Activated CD4-positive, alpha-beta T cell treated with anti-CD3 and anti-CD28 coated beads for 1 hour (primary cell): ENCODE results near the gene OR3A3.
"Not testable (repeated sequence)": the region's sequence is repeated elsewhere in the genome, so short reads cannot be mapped to it uniquely, and the experiment has no call there.

Experiments used
- DNase-seq: peaks from one replicate; pipeline ENCODE4 v3.0.0-alpha.2; 2020

The OR3A3 gene

DNA sequence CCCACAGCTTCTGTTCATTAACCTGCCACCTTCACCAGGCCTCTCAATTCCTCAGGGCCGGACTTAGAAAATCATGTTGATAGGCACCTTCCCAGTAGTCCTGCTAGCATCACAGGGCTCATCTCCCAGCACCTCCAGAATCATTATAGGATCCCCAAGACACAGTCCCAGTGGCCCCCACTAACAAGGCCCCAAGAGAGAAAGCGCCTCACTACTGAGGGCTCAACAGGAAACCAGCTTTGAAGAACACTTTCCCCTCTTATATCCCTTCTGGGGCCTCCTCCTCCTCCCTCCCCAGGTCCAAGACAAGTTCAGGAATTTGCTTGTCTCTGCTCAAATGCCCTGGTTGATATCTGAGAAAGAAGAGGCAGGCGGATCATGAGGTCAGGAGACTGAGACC is at the start of gene OR3A3:
OR3A3 (plus strand) TSS at position 301 of the 400 bp plus-strand sequence.
- DNase-seq: no peak

DNA sequence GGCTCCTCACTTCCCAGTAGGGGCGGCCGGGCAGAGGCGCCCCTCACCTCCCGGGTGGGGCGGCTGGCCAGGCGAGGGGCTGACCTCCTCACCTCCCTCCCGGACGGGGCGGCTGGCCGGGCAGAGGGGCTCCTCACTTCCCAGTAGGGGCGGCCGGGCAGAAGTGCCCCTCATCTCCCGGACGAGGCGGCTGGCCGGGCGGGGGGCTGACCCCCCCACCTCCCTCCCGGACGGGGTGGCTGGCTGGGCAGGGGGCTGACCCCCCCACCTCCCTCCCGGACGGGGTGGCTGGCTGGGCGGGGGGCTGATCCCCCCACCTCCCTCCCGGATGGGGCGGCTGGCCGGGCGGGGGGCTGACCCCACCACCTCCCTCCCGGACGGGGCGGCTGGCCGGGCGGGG is 40.0 kb upstream of the OR3A3 start:
- not testable (repeated sequence) for DNase-seq

DNA sequence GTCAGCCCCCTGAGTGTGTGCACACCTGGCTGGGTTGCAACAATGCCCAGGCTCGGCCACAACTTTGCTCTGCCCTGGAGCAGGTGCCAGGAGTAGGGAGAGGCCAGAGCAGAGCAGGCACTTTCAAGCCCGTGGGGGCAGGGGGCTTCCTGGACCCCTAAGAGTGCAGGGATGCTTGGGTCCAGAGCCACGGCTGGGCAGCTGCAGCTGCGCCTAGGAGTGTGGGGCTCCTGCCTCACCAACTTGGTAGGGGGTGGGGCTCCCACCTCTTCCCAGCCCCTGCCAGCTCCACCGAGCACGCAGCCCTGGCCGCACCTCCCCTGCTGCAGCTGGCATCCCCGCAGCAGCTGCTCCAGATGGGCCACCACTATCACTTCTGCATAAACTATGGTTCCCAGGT is 32.8 kb upstream of the OR3A3 start:
- DNase-seq: no peak

DNA sequence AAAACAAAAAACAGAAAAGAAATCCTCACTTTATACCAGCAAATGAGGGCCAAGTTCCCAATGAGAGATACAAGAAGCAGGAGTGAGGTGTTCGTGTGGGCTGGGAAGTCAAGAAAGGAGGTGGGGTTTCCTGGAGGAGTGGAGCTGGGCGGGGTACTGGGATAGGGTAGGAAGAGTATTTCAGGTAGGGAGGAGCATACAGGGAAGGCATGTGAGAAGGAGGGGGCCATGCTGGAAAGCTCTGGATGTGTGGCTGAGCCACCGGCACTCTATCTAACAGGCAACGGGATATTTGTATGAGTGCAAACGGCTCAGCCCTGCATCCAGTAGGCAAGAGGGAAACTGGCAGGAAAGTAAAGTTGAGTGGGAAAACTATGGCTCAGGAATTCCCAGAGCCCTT is 29.2 kb upstream of the OR3A3 start:
- DNase-seq: no peak

DNA sequence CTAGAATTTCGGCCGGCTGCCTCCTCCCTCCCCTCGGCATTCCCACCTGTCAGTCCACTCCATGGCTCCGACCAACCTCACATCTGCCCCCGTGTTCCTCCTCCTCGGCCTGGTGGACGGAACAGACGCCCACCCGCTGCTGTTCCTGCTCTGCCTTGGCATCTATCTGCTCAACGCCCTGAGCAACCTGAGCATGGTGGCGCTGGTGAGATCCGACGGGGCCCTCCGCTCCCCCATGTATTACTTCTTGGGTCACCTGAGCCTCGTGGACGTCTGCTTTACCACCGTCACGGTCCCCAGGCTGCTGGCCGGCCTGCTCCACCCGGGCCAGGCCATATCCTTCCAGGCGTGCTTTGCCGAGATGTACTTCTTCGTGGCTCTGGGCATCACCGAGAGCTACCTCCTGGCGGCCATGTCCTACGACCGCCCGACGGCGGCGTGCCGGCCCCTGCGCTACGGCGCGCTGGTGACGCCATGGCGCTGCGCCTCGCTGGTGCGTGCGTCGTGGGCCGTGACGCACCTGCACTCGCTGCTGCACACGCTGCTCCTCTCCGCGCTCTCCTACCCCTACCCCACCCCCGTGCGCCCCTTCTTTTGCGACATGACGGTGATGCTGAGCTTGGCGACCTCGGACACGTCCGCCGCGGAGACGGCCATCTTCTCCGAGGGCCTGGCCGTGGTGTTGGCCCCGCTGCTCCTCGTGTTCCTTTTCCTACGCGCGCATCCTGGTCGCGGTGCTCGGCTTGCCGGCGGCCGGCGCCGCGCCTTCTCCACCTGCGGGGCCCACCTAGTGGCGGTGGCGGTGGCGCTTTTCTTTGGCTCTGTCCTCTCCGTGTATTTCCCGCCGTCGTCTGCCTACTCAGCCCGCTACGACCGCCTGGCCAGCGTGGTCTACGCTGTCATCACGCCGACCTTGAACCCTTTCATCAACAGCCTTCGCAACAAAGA is 25.0 kb upstream of the OR3A3 start, which contains the start of gene OR3A2:
OR3A2 (minus strand) TSS at position 440 of the 948 bp plus-strand sequence.
- DNase-seq: no peak

DNA sequence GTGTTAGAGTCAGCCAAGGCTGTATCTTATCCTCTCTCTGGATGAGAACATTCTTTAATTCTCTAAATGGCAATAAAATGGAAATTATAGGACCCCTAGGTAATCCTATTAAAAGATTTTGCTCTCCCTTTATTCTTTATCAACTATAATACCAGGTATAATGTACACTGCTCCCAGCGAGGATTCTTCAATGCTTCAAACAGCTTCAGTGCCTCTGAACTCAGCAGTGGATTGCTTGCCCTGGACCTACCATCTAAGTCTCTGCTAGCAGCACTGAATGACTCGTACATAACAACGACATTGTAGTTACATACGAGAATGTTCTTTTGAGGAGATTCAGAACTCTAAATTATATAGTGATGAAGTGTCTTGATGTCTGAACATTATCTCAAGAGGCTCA is 21.4 kb upstream of the OR3A3 start:
- no peak for DNase-seq

DNA sequence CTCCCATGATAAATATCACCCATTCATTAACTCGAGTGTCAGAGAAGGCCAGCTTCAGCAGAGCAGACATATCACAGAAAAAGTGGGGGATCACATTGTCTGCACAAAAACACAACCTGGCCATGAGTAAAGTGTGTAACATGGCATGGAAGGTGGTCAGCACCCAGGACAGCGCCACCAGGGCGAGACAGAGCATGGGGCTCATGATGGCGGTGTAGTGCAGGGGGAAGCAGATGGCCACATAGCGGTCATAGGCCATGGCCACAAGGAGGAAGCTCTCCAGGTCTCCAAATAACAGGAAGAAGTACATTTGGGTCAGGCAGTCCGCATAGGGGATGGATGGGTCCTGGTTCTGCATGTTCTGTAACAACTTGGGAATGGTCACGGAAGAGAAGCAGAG is 13.4 kb upstream of the OR3A3 start:
- DNase-seq: not testable (repeated sequence)

DNA sequence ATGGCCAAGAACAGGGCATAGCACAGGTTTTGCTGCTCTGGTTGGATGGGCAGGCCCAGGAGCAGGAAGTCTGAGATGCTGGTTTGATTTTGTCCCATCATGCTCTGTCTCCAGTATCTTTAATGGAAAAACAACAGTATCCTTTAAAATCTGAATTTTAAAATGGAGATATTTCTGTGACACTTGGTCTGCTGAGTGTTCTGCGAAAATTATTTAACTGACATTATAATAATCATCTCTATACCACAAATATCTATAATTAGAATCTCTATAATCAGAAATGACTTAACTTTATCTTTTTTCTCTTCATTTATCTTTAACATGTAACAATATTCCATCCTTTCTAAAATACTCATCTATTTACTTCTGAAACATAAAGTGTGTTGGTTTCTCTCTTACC is 12.9 kb upstream of the OR3A3 start, which contains the start of gene OR1E1:
OR1E1 (minus strand) TSS at position 101 of the 400 bp plus-strand sequence; CDS start at position 101, 0 bp downstream.
- no peak for DNase-seq

DNA sequence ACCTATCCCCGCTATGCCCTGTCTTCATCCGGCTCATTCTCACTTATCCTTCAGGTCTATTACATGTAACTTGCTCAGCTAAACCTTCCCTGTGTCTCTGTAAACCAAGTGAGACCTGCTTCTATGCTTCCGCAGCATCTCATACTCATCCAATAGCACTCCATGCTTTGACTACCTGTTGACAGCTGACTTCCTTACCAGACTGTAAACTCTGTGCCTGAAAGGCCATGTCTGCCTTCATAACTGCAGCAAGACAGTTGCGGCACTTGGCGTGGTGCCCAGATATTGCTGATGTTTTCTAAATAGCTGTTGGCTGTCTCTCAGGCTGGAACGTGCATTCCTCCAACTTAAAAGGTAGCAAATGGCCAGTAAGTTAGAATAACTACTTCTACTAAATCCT is 11.1 kb upstream of the OR3A3 start:
- no peak for DNase-seq

DNA sequence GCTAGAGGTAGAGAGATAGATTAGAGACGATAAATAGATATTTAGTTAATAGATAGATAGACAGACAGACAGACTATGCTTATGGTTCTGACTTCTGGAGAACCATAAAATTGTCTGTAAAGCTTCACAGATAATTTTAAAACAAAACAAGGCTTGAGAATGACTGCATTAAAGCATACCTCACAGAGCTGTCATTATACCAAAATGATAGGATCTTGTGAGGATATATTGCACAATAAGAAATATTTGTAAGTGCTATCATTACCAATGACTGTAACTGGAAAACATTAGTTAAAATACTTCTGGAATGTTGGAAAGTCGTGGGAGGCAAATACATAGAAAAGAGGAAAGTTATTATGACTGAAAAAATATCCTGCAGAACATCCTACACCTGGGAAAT is 9.4 kb upstream of the OR3A3 start:
- DNase-seq: no peak

DNA sequence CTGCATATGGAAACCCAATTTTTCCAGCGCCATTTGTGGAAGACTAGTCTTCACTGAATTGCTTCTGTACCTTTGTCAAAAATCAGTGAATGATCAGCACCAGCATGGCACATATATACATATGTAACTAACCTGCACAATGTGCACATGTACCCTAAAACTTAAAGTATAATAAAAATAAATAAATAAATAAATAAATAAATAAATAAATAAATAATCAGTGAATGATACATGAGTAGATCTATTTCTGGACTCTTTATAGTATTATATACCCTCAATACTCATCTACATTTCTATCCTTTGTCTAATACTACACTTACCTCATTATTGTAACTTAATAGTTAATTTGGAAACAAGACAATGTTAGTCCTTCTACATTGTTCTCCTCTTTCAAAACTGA is 7.3 kb upstream of the OR3A3 start:
- not testable (repeated sequence) for DNase-seq

DNA sequence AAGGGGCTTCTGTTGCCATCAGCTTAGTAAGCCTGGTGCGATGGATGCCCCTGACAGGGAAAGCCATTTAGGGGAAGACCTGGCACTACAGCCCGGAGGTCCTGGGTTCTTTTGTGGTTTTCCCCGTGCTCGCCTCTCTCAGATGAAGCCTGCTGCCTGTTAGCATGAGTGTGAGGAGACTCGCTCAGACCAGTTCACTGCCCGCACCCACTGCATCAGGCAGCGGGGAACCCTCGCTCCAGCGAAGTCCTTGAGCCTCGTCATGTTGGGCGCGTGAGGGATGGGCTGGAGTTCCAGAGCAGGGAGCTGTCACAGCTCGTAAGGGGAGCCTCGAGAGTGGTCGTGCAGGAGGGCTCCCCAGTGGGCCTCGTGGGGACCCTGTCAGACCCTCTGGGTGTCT is 1.0 kb downstream of the OR3A3 start:
- not testable (repeated sequence) for DNase-seq

DNA sequence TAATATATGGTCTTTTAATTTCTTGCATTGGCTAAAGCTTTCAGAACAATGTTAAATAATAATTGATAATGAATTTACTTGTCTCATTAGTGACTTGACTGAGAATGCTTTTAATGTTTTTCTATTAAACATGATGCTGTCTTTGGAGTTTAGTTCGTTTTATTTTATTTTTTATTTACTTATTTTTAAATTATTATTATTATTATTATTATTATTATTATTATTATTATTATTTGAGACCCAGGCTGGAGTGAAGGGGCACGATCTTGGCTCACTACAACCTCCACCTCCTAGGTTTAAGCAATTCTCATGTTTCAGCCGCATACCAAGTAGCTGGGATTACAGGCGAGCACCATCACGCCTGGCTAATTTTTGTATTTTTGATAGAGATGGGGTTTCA is 4.4 kb downstream of the OR3A3 start:
- no peak for DNase-seq

DNA sequence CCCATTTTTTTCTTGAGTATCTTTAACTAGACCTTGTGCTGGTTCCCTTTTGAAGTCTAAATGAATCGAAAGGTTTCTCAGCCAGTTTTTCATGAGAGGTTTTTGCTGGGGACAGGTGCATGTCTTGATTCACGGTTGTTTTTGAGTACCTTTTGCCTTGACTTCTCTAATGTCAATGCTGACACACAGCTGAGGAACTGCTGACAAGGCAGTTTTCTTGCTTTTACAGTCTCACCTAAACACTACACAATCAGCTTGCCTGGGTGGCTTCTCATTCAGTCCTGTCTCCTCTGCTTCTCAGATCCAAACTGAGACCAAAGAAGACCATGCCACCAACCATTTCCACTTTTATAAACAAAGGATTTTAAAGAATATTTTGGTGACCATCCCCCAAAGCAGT is 7.1 kb downstream of the OR3A3 start:
- no peak for DNase-seq

DNA sequence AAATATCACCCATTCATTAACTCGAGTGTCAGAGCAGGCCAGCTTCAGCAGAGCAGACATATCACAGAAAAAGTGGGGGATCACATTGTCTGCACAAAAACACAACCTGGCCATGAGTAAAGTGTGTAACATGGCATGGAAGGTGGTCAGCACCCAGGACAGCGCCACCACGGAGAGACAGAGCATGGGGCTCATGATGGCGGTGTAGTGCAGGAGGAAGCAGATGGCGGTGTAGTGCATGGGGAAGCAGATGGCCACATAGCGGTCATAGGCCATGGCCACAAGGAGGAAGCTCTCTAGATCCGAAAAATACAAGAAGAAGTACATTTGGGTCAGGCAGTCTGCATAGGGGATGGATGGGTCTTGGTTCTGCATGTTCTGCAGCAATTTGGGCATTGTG is 22.0 kb downstream of the OR3A3 start:
- not testable (repeated sequence) for DNase-seq

DNA sequence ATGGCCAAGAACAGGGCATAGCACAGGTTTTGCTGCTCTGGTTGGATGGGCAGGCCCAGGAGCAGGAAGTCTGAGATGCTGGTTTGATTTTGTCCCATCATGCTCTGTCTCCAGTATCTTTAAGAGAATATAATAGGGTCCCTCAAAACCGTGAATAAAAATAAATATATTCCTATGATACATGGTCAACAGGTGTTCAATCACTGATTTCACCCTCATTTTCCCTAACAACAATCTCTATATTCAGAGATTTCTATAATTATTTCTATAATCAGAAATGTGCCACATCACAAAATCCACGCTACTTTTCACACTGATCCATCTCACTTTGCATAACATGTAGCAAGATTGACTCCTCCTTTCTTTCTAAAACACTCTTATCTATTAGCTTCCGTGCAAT is 22.6 kb downstream of the OR3A3 start, which contains the start of gene OR1E2:
OR1E2 (minus strand) TSS at position 101 of the 400 bp plus-strand sequence; CDS start at position 101, 0 bp downstream.
- no peak for DNase-seq

DNA sequence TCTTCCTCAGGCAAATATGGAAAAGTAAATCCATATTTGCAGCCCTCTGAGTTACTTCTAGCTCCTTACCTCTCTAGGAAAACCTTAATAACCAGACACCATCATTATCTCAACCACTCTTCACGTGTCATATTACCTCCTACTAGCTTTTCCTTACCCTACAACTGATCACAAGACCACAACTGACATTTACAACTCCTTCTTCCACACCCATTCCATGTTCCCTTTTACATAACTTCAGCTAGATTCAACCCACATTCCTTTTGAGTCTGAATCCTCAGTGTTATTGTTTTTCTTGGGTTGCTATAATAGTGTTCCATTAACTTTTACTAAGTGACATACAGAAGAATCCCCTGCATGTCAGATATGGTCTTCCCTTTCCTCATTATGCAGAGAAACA is 27.2 kb downstream of the OR3A3 start:
- no peak for DNase-seq

DNA sequence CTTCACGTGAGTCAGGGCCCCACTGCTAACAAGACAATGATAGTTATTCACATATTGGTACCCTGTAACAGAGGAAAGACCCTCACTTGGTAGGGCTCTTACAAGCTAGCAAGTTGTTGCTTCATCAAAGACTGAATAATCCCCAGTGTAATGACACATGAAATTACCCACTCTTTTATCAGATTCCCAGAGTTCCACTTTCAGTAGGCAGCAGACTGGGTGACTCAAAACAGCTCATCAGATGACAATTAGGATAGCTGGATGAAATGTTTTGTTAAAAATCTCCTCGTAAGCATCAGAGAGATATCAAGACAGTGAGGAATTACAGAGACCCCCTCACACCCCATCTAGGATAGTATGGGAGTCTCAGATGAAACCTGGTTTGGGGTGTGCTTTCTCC is 29.3 kb downstream of the OR3A3 start:
- no peak for DNase-seq

DNA sequence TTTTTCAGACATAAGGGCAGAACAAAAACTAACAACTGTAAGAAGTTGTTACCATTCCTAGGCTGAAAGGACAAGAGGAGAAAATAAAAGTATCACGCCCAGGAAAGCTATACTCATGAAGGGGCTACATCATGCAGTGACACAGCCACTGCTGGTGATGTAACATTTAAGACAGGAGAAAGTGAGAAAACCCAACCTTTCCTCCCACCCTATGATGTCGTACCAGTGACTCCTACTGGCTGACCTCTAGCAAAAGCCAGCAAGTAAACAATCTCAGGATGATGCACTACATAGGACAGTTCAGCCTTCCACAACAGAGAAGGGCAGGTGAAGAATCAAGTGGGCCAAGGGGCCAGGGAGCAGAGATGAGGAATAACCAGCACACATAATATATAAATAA is 36.5 kb downstream of the OR3A3 start:
- DNase-seq: no peak

DNA sequence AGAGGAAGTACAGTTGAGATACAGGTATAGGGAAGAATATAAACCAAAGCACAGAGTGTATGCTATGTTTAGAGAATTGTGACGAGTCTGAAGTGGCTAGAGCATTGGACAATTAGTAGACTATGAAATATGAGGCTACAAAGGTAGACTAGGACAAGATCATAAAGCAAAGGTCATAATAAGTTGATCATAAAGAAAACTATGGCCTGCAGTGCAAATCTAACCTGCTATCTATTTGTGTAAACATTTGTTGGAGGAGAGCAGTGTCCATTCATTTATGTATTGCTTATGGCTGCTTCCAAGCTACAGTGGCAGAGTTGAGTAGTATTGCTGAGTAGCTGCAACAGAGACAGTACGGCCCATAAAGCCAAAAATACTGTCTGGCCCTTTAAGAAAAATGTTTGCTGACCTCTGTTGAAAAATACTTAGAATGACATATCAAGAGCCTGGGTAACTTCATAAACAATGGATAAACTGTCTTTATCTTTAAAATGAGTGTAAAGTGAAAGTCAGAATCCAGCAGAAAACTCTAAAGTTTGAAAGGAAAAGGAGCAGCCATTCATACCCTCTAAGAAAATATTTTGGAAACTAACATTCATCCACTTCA is 37.0 kb downstream of the OR3A3 start:
- no peak for DNase-seq

DNA sequence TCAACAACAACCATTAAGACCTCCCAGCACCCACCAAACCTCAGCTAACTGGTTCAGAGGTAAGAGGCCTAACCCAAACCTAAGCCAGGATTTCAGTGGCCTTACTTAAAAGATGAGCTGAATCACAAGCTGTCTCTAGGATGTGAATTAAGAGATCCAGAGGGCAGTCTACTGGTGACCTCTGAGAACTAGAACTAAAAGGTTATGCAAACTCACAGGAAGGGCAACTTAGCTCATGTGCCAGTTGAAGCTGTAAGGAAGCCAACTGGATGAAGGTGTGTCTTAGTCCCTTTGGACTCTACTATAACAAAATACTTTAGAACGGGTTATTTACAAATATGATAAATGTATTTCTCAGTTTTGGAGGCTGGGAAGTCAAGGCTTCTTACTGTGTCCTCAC is 55.2 kb downstream of the OR3A3 start:
- DNase-seq: not testable (repeated sequence)

DNA sequence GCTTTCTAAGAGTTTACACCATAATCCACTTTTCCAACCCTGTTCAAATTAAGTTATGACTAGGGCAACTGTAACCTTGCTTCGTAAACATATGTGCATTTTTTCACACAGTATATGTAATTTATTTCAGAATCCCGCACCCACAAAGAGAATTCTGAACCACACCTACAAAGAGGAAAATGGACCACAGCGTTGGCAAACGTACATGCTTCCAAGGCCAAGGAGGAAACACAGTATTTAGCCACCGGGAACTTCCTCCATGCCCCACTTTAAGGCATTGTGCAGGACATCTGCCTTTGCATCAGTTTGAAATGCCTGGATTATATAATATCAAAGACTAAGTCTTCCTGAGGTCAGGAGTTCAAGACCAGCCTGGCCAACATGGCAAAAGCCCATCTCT is 58.4 kb downstream of the OR3A3 start:
- no peak for DNase-seq

DNA sequence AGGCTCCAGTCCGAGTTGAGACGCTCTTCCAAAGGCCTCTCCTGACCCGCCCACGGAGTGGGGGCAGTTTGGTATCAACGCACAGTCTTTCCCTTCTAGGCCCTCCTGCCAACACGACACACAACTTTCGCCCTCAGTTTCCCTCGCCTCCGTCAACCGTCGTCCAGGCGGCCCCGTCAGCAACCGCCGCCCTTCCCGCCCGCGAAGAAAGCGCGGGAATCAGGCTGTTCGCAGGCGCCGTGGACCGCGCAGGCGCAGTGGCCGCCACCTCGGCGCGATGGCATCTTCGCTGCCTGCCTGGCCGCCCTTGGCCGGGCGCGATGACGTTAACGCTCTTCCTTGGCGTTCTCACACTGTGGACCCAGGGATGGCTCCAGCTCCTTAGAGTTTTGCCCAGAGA is 60.4 kb downstream of the OR3A3 start, which contains the start of gene SPATA22:
SPATA22 (minus strand) TSS at position 221 of the 400 bp plus-strand sequence. CDS start 2,494 bp downstream, outside the sequence.
- DNase-seq: no peak

DNA sequence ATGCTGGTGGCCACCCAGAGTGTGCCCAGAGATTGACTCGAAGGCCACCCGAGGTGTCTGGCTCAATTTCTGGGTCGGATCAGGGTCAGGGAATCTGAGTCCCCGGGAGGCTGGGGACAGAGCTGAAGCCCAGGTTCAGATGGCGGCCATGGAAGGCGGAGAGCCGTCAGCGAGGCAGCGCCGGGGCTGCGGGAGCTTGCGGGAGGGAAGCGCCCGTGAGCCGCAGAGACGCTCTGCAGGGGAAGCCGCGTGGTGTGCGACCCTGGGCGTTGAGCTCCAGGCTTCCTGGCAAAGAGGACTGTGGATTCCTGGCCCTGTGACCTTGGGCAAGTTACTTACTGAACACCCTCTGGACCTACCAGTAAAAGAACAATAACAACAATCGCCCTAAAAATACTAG is 61.0 kb downstream of the OR3A3 start:
- DNase-seq: no peak
